GM21528 (cell line): ENCODE results near the gene TPCN1.

Experiments
- ATAC-seq: cut with Tn5 transposase; IDR thresholded peaks from one replicate; pipeline ENCODE4 v1.9.1; 2021; ENCODE audit warnings: mild to moderate bottlenecking, moderate library complexity; ENCODE audit not compliant: unreplicated experiment, low FRiP score

Gene TPCN1

GRCh38 chr12:113253532-113254285, 32.4 kb downstream of the TPCN1 start:
- no peak for ATAC-seq

GRCh38 chr12:113254298-113254697, 33.0 kb downstream of the TPCN1 start:
- ATAC-seq: no peak

- no peak for ATAC-seq
These were observed 36.3 kb downstream of the TPCN1 start for GRCh38 chr12:113257564-113257963.

- ATAC-seq: no peak
These were observed 38.9 kb downstream of the TPCN1 start for GRCh38 chr12:113260127-113260526.

GRCh38 chr12:113260636-113261300, 39.5 kb downstream of the TPCN1 start:
- no peak for ATAC-seq

- no peak for ATAC-seq
These were observed 40.7 kb downstream of the TPCN1 start for GRCh38 chr12:113261847-113262470.

- ATAC-seq: no peak
These were observed 41.4 kb downstream of the TPCN1 start for GRCh38 chr12:113262710-113263109.

GRCh38 chr12:113263431-113263963, 42.2 kb downstream of the TPCN1 start:
- no peak for ATAC-seq

GRCh38 chr12:113266106-113266895, 45.0 kb downstream of the TPCN1 start:
- ATAC-seq: no peak

GRCh38 chr12:113267621-113268020, 46.4 kb downstream of the TPCN1 start:
- no peak for ATAC-seq

GRCh38 chr12:113268136-113268535, 46.9 kb downstream of the TPCN1 start:
- ATAC-seq: no peak

GRCh38 chr12:113268621-113269020, 47.4 kb downstream of the TPCN1 start:
- no peak for ATAC-seq

- no peak for ATAC-seq
These were observed 48.1 kb downstream of the TPCN1 start for GRCh38 chr12:113269257-113269943.

- no peak for ATAC-seq
These were observed 49.4 kb downstream of the TPCN1 start for GRCh38 chr12:113270709-113271009.

GRCh38 chr12:113271466-113271852, 50.2 kb downstream of the TPCN1 start:
- ATAC-seq: no peak

GRCh38 chr12:113271853-113272561, 50.7 kb downstream of the TPCN1 start:
- ATAC-seq: no peak

GRCh38 chr12:113273053-113273725, 51.9 kb downstream of the TPCN1 start:
- no peak for ATAC-seq

GRCh38 chr12:113274848-113275247, 53.6 kb downstream of the TPCN1 start:
- no peak for ATAC-seq

- ATAC-seq: no peak
These were observed 55.0 kb downstream of the TPCN1 start for GRCh38 chr12:113276306-113276705.
